GM12878 (cell line): ENCODE results near the gene ICA1L.

Experiments
- EP300 ChIP-seq, 2 experiments: fragments of 150-350 bp in 1 of 2; IDR thresholded peaks; 2 replicates each; pipeline ENCODE4 v1.6.1; 2011 to 2012; ENCODE audit warnings: low read depth in 2 of 2, low read length in 2 of 2, borderline replicate concordance in 1 of 2, improper control_type of control experiment in 1 of 2, inconsistent platforms in 1 of 2; ENCODE audit not compliant: control insufficient read depth in 1 of 2
- FOXM1 ChIP-seq: IDR thresholded peaks from 2 replicates; pipeline ENCODE4 v1.6.1; 2012; ENCODE audit warnings: low read depth, mild to moderate bottlenecking, inconsistent platforms, low read length, moderate library complexity
- MTA3 ChIP-seq: IDR thresholded peaks from 2 replicates; pipeline ENCODE4 v1.6.1; 2012; ENCODE audit warnings: low read length, inconsistent platforms, borderline replicate concordance
- ZSCAN29 ChIP-seq: fragments of 450-650 bp; IDR thresholded peaks from 2 replicates; pipeline ENCODE4 v1.6.1; 2017; ENCODE audit warnings: mild to moderate bottlenecking, moderate library complexity
- TF ChIP-seq, protein P1 (sequence below): IDR thresholded peaks from 2 replicates; pipeline ENCODE4 v1.6.1; 2012; ENCODE audit warnings: low read depth, low read length, improper control_type of control experiment

DNA sequence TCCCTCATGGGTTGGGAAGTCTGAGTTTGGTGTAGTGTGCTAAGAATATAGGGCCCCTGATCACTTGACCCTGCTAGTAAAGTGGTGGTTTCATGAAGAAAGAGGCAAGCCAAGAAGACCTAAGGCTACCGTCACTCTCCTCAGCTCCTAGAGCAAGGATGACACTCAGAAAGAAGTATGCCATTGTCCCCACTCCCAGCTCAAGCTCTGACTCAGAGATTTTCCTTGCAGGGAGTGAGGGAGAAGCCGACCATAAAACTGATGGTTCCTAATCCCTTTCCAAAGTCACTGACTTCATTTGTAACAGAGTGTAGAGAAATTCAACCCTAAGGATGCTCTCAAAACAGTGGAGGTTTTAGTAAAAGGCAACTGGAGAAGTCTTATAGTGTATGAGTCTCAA, 80.9 kb downstream of the ICA1L start:
- no peak for TF ChIP-seq MTA3
- TF ChIP-seq, protein P1, sequence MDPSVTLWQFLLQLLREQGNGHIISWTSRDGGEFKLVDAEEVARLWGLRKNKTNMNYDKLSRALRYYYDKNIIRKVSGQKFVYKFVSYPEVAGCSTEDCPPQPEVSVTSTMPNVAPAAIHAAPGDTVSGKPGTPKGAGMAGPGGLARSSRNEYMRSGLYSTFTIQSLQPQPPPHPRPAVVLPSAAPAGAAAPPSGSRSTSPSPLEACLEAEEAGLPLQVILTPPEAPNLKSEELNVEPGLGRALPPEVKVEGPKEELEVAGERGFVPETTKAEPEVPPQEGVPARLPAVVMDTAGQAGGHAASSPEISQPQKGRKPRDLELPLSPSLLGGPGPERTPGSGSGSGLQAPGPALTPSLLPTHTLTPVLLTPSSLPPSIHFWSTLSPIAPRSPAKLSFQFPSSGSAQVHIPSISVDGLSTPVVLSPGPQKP = no peak
- no peak for TF ChIP-seq ZSCAN29
- TF ChIP-seq EP300 (IDR thresholded peaks at IDR 0.05; ENCODE audit: borderline replicate concordance in 1 of 2, control insufficient read depth in 1 of 2, low read depth in 2 of 2, low read length in 2 of 2) = no peak
- no peak for TF ChIP-seq FOXM1
